Activated T-helper 1 cell treated with anti-CD3 and anti-CD28 coated beads, Interleukin-12 subunit alpha, Interleukin-12 subunit beta, Interleukin-2, Interleukin-4 antibody, amounts not matched to agents 30 ng/mL and 10 ng/mL and 1 ng/mL, durations not matched to agents 14 hours and 24 hours and 36 hours (primary cell): ENCODE measurements around the gene WWTR1. TPM values are rescaled to one million over a fixed set of nuclear protein-coding genes. Genes with fewer than 3 reads are reported as not detected.
A peak's percentile ranks its signal among the peaks of the same experiment; 100 is the strongest.

Source experiments
- DNase-seq: peaks from one replicate; pipeline ENCODE4 v3.0.0; 2021; ENCODE audit warnings: low spot score
- H3K27ac Mint-ChIP-seq: one replicate; pipeline ENCODE4 v1.8.0; 2021; ENCODE audit warnings: mild to moderate bottlenecking, mixed read lengths
- H3K27me3 Mint-ChIP-seq: one replicate; pipeline ENCODE4 v1.8.0; 2022; ENCODE audit warnings: mild to moderate bottlenecking, moderate library complexity, mixed read lengths; ENCODE audit not compliant: insufficient read depth
- H3K36me3 Mint-ChIP-seq: one replicate; pipeline ENCODE4 v1.8.0; 2021; ENCODE audit warnings: low read depth, mixed read lengths
- H3K4me1 Mint-ChIP-seq: one replicate; pipeline ENCODE4 v1.8.0; 2021; ENCODE audit warnings: low read depth, mixed read lengths
- H3K4me3 Mint-ChIP-seq: one replicate; pipeline ENCODE4 v1.8.0; 2021; ENCODE audit warnings: mild to moderate bottlenecking, moderate library complexity, mixed read lengths
- H3K9me3 Mint-ChIP-seq: one replicate; pipeline ENCODE4 v1.8.0; 2021; ENCODE audit warnings: mixed read lengths
- intact Hi-C: fragments of 100-400 bp; cut with micrococcal nuclease; formaldehyde crosslinking; loops from one replicate; pipeline ENCODE4 v1.15.1; 2024
- total RNA-seq: library from RNA; stranded (reverse); gene quantifications from 2 replicates; pipeline ENCODE4 v1.2.3, GENCODE V29; 2022

The WWTR1 gene
- total RNA-seq, 1 donor from 2014 or later, result 0.57 TPM

GRCh38 chr3:149575961-149576564 is 81.8 kb downstream of the WWTR1 start:
- intact Hi-C loops, result loop anchor here (1.0 to 2.0 kb wide), 2 partner anchors 83 to 127 kb away; partner anchors contain the start of gene WWTR1
- no peak for DNase-seq
- Mint-ChIP-seq H3K36me3 (peaks cover 5% of the 10 kb centered on the region), H3K4me3 (no peak overlapping the region), H3K9me3 (peaks cover 3% of the 10 kb centered on the region), H3K27ac (peak overlapping the region; percentile 42), H3K27me3 (no peaks in the 10 kb centered on the region), H3K4me1 (peaks cover 57% of the 10 kb centered on the region)

GRCh38 chr3:149575213-149575960 is 82.4 kb downstream of the WWTR1 start:
- no peaks in the 10 kb centered on the region for H3K27me3 Mint-ChIP-seq
- intact Hi-C loops, result loop anchor here (2.0 kb wide), 1 partner anchor 83 kb away; the partner anchor contains the start of gene WWTR1
- peaks cover 57% of the 10 kb centered on the region for H3K4me1 Mint-ChIP-seq
- H3K27ac Mint-ChIP-seq, result no peak overlapping the region
- peaks cover 3% of the 10 kb centered on the region for H3K9me3 Mint-ChIP-seq
- DNase-seq, result no peak
- peaks cover 5% of the 10 kb centered on the region for H3K36me3 Mint-ChIP-seq
- no peak overlapping the region for H3K4me3 Mint-ChIP-seq

- Mint-ChIP-seq H3K27me3 (peaks cover 5% of the 10 kb centered on the region), H3K4me3 (no peak overlapping the region), H3K27ac (no peak overlapping the region), H3K4me1 (peaks cover 37% of the 10 kb centered on the region), H3K9me3 (peaks cover 3% of the 10 kb centered on the region), H3K36me3 (peaks cover 3% of the 10 kb centered on the region)
- no peak for DNase-seq
- intact Hi-C loops, result no loop called here
These were observed 84.9 kb downstream of the WWTR1 start for GRCh38 chr3:149572796-149573414.

DNA sequence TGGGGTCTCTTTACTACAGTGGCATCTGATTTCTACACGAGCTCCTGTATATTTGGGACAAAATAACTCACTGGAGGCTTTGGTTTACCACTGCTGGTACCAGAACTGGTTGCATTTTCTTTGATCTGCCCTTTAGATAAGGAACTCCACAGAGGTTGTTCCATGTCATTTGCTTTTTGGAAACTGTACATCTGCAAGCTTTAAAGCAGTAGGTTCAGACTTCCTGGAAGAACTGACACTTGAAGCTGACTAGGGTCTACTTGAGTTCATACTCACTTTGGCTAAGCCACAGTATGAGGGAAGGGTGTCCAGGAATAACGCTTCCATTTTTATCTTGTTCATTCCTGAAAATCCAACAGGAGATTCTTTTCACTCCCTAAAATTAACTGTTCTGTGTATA is 86.4 kb downstream of the WWTR1 start:
- DNase-seq, result no peak
- H3K27me3 Mint-ChIP-seq, result peaks cover 6% of the 10 kb centered on the region
- peaks cover 2% of the 10 kb centered on the region for H3K36me3 Mint-ChIP-seq
- no peak overlapping the region for H3K4me3 Mint-ChIP-seq
- intact Hi-C loops, result no loop called here
- H3K27ac Mint-ChIP-seq, result no peak overlapping the region
- H3K4me1 Mint-ChIP-seq, result peaks cover 32% of the 10 kb centered on the region
- peaks cover 3% of the 10 kb centered on the region for H3K9me3 Mint-ChIP-seq

GRCh38 chr3:149570016-149570415 is 87.8 kb downstream of the WWTR1 start:
- H3K4me1 Mint-ChIP-seq, result peaks cover 18% of the 10 kb centered on the region
- no peak for DNase-seq
- peaks cover 3% of the 10 kb centered on the region for H3K9me3 Mint-ChIP-seq
- no peak overlapping the region for H3K4me3 Mint-ChIP-seq
- peaks cover 2% of the 10 kb centered on the region for H3K36me3 Mint-ChIP-seq
- no peak overlapping the region for H3K27ac Mint-ChIP-seq
- H3K27me3 Mint-ChIP-seq, result peaks cover 6% of the 10 kb centered on the region
- intact Hi-C loops, result no loop called here

GRCh38 chr3:149567381-149567780 is 90.4 kb downstream of the WWTR1 start:
- peaks cover 6% of the 10 kb centered on the region for H3K27me3 Mint-ChIP-seq
- peaks cover 9% of the 10 kb centered on the region for H3K4me1 Mint-ChIP-seq
- H3K9me3 Mint-ChIP-seq, result no peaks in the 10 kb centered on the region
- H3K36me3 Mint-ChIP-seq, result no peaks in the 10 kb centered on the region
- DNase-seq, result no peak
- no peak overlapping the region for H3K27ac Mint-ChIP-seq
- intact Hi-C loops, result no loop called here
- no peak overlapping the region for H3K4me3 Mint-ChIP-seq

DNA sequence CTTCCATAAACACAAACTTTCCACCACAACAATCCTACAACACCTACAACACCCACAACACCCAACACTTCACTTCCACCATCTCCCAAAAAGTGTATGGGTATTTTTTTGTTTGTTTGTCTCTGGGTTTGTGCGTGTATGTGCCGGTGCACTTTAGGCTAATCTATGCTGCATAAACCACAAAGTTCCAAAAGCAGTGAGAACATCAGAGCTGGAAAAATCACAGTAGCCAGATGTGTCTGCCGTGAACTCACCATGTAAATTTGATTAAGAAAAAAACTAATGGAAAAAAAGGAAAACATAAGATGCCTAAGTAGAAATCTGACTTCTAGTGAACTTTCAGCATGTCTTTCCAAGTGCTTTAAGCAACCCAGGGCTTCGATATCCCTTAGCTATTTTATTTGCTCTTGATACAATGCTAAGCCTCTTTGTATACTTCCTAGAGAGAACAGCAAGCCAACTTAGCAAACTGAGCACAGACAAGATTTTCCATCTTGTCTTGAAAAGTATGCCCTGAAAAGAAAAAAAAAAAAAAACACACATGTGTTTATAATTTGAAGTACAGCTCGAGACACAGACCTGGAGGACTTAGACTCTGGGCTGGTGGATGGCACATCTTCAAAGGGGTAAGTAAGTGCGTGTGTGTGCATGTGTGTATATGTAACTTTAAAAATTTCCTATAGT is 91.4 kb downstream of the WWTR1 start:
- DNase-seq, result no peak
- H3K27me3 Mint-ChIP-seq, result peaks cover 6% of the 10 kb centered on the region
- H3K4me1 Mint-ChIP-seq, result peaks cover 4% of the 10 kb centered on the region
- H3K4me3 Mint-ChIP-seq, result no peak overlapping the region
- no peak overlapping the region for H3K27ac Mint-ChIP-seq
- intact Hi-C loops, result no loop called here
- H3K9me3 Mint-ChIP-seq, result no peaks in the 10 kb centered on the region
- no peaks in the 10 kb centered on the region for H3K36me3 Mint-ChIP-seq

- H3K36me3 Mint-ChIP-seq, result no peaks in the 10 kb centered on the region
- intact Hi-C loops, result no loop called here
- DNase-seq, result no peak
- no peak overlapping the region for H3K4me3 Mint-ChIP-seq
- peaks cover 8% of the 10 kb centered on the region for H3K27me3 Mint-ChIP-seq
- no peaks in the 10 kb centered on the region for H3K4me1 Mint-ChIP-seq
- H3K9me3 Mint-ChIP-seq, result no peaks in the 10 kb centered on the region
- H3K27ac Mint-ChIP-seq, result no peak overlapping the region
These were observed 93.7 kb downstream of the WWTR1 start for GRCh38 chr3:149564079-149564478.

GRCh38 chr3:149563114-149563513 is 94.7 kb downstream of the WWTR1 start:
- H3K4me1 Mint-ChIP-seq, result no peaks in the 10 kb centered on the region
- DNase-seq, result no peak
- H3K27ac Mint-ChIP-seq, result no peak overlapping the region
- peaks cover 4% of the 10 kb centered on the region for H3K27me3 Mint-ChIP-seq
- H3K9me3 Mint-ChIP-seq, result no peaks in the 10 kb centered on the region
- intact Hi-C loops, result no loop called here
- no peaks in the 10 kb centered on the region for H3K36me3 Mint-ChIP-seq
- no peak overlapping the region for H3K4me3 Mint-ChIP-seq

DNA sequence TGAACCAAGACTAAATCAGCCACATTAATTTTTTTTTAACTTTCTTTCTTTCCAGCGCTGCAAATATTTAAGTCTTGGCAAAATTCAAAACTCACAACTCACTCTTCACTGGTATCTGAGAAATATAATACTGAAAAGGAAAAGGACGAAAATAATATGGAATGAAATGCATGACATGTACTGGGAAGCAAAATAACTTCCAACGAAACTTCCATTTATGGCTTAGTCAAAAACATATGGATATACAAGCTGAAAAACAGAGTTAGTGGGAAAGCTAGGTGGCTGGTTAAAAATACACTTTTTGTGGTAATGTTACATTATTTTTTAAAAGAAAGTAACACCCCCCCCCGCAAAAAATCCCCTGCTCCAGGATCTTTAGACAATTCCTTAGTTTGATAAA is 97.2 kb downstream of the WWTR1 start:
- DNase-seq, result no peak
- Mint-ChIP-seq H3K4me1 (no peaks in the 10 kb centered on the region), H3K9me3 (no peaks in the 10 kb centered on the region), H3K27me3 (peaks cover 2% of the 10 kb centered on the region), H3K27ac (no peak overlapping the region), H3K36me3 (no peaks in the 10 kb centered on the region), H3K4me3 (no peak overlapping the region)
- intact Hi-C loops, result no loop called here

- H3K36me3 Mint-ChIP-seq, result no peaks in the 10 kb centered on the region
- peaks cover 2% of the 10 kb centered on the region for H3K27me3 Mint-ChIP-seq
- no peak overlapping the region for H3K27ac Mint-ChIP-seq
- H3K9me3 Mint-ChIP-seq, result no peaks in the 10 kb centered on the region
- intact Hi-C loops, result no loop called here
- H3K4me1 Mint-ChIP-seq, result peaks cover 2% of the 10 kb centered on the region
- H3K4me3 Mint-ChIP-seq, result no peak overlapping the region
- DNase-seq, result no peak
These were observed 97.8 kb downstream of the WWTR1 start for GRCh38 chr3:149560001-149560400.

GRCh38 chr3:149559525-149559924 is 98.3 kb downstream of the WWTR1 start:
- Mint-ChIP-seq H3K27me3 (peaks cover 2% of the 10 kb centered on the region), H3K4me3 (no peak overlapping the region), H3K36me3 (no peaks in the 10 kb centered on the region), H3K9me3 (no peaks in the 10 kb centered on the region), H3K4me1 (peaks cover 6% of the 10 kb centered on the region), H3K27ac (no peak overlapping the region)
- no peak for DNase-seq
- intact Hi-C loops, result no loop called here

DNA sequence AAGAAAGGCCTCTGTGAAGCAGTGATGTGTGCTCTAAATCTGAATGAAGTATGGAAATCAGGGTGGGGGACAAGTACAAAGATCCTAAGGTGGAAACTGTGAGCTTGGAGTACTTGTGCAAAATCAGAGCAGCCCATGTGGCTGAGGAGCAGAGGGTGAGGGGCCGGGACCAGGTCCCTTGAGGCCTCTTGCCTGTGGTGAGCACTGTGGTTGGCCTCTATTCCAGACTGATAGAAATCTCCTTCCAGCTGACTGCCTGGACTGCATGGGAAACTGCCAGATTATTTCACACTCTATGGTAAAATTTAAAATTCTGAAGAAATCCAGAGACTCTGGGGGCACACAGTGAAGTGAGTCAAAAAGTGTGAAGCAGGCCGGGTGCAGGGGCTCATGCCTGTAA is 101.9 kb downstream of the WWTR1 start:
- intact Hi-C loops, result no loop called here
- H3K27ac Mint-ChIP-seq, result no peak overlapping the region
- H3K36me3 Mint-ChIP-seq, result no peaks in the 10 kb centered on the region
- peaks cover 9% of the 10 kb centered on the region for H3K4me1 Mint-ChIP-seq
- no peaks in the 10 kb centered on the region for H3K9me3 Mint-ChIP-seq
- H3K27me3 Mint-ChIP-seq, result peaks cover 10% of the 10 kb centered on the region
- H3K4me3 Mint-ChIP-seq, result no peak overlapping the region
- no peak for DNase-seq
